ENCODE results near the gene MXRA7. TPM values are rescaled to one million over a fixed set of nuclear protein-coding genes. Genes with fewer than 3 reads are reported as not detected.

MXRA7 gene
- total RNA-seq, 6 experiments from 2014 or later: 180 to 259 (median 192) TPM

DNA sequence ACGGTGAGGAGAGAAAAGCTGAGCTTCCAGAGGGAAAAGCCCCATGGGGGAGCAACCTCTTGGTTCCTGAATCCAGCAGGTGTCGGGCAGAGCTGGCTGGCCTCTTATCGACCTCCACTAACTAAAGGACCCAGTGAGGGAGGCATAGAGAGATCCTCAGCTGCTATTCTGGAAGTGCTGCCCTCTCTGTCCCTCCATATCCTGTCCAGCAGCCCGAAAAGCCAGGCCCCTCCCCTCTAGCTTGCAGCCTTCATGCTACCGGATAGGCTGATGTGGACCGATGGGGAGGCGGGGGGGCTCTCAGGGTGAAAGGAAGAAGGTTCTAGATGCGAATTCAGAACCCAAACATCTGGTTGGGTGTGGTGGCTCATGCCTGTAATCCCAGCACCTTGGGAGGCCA, 24.9 kb downstream of the MXRA7 start:
- H3K9me3 Mint-ChIP-seq: no peaks in the 10 kb centered on the region
- H3K27ac Mint-ChIP-seq: no peak overlapping the region
- H3K4me3 Mint-ChIP-seq: no peak overlapping the region
- peaks cover 28% of the 10 kb centered on the region for H3K4me1 Mint-ChIP-seq (ENCODE audit: low read depth)
- peaks cover 10% of the 10 kb centered on the region for H3K36me3 Mint-ChIP-seq (ENCODE audit: low read depth)
- TF ChIP-seq, protein P1, sequence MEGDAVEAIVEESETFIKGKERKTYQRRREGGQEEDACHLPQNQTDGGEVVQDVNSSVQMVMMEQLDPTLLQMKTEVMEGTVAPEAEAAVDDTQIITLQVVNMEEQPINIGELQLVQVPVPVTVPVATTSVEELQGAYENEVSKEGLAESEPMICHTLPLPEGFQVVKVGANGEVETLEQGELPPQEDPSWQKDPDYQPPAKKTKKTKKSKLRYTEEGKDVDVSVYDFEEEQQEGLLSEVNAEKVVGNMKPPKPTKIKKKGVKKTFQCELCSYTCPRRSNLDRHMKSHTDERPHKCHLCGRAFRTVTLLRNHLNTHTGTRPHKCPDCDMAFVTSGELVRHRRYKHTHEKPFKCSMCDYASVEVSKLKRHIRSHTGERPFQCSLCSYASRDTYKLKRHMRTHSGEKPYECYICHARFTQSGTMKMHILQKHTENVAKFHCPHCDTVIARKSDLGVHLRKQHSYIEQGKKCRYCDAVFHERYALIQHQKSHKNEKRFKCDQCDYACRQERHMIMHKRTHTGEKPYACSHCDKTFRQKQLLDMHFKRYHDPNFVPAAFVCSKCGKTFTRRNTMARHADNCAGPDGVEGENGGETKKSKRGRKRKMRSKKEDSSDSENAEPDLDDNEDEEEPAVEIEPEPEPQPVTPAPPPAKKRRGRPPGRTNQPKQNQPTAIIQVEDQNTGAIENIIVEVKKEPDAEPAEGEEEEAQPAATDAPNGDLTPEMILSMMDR (IDR thresholded peaks at IDR 0.05): no peak
- H3K27me3 Mint-ChIP-seq (ENCODE audit: insufficient read depth): peaks cover 2% of the 10 kb centered on the region
- no peak for DNase-seq

DNA sequence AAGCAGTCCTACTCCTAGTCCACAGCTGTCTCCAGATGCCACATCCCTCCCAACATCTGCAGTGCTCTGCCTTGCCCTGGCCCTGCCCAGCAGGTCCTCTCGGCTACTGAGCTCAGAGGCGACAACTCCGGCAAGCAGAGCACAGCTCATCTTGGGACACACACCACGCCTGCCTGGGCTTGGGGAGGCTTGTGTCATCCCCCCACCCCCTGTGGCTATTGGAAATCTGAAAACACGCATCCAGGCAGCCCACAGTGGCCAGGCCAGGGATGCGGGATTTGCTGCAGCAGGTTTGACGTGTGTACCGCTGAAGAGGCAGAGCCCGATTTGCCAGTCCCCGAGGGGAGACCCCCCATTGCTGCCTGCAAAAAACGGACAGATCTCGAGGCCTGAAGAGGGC, 25.4 kb downstream of the MXRA7 start:
- peaks cover 12% of the 10 kb centered on the region for H3K36me3 Mint-ChIP-seq (ENCODE audit: low read depth)
- peaks cover 2% of the 10 kb centered on the region for H3K27me3 Mint-ChIP-seq (ENCODE audit: insufficient read depth)
- peaks cover 28% of the 10 kb centered on the region for H3K4me1 Mint-ChIP-seq (ENCODE audit: low read depth)
- no peak overlapping the region for H3K27ac Mint-ChIP-seq
- TF ChIP-seq, protein P1 (IDR thresholded peaks at IDR 0.05): no peak
- DNase-seq: no peak
- no peaks in the 10 kb centered on the region for H3K9me3 Mint-ChIP-seq
- H3K4me3 Mint-ChIP-seq: no peak overlapping the region

DNA sequence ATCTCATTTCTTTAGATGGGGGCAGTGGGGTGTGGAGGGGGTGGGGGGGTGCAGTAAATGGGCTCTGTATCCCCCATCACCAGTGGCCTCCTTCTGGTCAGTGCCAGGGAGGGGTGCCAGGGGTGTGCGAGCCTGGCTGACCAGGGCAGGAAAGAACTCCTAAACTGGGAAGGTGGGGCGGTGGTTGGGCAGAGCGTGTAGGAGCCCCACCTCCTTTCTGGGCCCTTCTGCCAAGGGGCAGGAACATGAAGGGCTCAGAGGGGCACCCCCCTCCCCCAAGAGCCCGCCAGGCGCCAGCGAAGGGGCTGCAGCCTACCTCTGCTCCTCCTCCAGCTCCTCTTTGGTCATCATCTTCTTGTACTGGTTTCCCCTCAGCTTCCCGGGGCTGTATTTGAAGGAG, 26.0 kb downstream of the MXRA7 start:
- H3K27ac Mint-ChIP-seq: no peak overlapping the region
- peaks cover 2% of the 10 kb centered on the region for H3K27me3 Mint-ChIP-seq (ENCODE audit: insufficient read depth)
- no peaks in the 10 kb centered on the region for H3K9me3 Mint-ChIP-seq
- H3K4me1 Mint-ChIP-seq (ENCODE audit: low read depth): peaks cover 28% of the 10 kb centered on the region
- peaks cover 15% of the 10 kb centered on the region for H3K36me3 Mint-ChIP-seq (ENCODE audit: low read depth)
- TF ChIP-seq, protein P1 (IDR thresholded peaks at IDR 0.05): no peak
- H3K4me3 Mint-ChIP-seq: no peak overlapping the region
- no peak for DNase-seq

DNA sequence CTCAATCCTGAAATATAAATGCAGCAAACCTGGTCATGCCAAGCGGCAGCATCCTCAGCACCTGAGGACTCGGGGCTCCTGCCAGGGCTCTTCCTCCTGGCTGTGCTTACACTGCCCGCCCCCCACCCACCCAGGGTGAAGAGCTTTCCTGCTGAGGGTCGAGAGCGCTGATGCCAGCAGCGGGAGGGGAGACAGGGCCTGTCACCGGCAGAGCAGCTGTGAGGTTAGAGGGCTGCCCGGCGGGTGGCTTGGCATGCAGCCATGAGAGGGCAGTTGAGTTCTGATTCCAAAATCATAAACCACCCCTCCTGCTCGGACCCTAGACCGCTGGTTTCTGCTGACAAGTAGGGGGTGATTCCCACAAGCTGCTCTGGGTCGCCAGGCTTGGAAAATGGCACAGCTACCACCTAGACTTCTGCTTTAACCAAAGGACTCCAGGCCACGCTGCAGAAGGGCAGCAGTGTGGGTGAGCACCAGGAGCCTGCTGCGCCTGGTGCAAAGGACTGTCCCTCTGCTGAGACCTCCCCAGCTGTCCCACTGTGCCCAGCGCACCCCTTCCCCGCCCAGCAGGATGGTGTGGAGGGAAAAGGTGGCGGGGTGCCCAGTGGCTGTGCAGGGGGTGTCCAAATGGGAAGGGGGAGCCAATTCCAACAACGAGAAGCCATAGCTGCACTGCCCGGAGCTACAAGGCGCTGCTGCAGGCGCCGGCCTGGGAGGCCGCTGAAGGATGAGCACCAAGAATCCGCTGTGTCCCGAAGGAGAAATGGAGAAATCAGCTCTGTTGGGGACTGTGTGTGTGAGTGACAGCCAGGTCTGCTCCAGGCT, 26.6 kb downstream of the MXRA7 start:
- Mint-ChIP-seq H3K4me3 (no peak overlapping the region), H3K9me3 (no peaks in the 10 kb centered on the region), H3K27me3 (ENCODE audit: insufficient read depth) (peaks cover 2% of the 10 kb centered on the region), H3K36me3 (ENCODE audit: low read depth) (peaks cover 15% of the 10 kb centered on the region), H3K4me1 (ENCODE audit: low read depth) (peaks cover 24% of the 10 kb centered on the region), H3K27ac (no peak overlapping the region)
- no peak for DNase-seq
- TF ChIP-seq, protein P1 (IDR thresholded peaks at IDR 0.05): no peak

DNA sequence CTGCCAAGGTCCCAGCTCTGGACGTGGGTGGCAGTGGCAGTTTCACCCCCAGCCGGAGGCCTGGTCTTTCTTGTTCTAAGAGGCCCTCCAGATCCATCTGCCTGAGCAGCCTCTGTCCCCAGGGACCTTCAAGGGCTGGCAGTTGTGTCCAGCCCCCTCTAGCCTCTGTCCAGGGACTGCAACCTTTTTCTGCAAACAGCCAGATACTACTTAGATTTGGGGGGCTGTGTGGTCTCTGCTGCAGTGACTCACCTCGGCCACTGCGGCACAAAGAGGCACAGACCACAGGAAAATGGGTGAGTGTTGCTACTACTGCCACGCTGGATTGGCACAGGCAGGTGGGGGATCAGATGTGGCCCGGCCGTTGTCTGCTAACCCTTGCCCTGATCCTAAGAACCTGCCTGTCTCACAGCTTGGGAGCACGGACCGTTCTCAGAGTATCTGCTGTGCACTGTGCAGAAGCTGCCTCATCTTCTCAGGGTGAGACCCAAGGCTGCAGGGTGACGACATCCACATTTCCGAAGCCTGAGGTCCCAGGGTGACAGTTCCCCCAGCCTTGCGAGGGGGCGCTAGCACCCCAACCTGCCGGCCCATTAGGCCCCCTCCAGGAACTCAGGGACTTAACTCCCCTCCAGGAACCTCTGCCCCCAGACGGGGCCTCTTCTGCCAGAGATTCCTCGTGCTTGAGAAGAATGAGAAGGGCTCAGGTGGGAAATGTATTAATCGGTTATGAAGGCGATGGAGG, 27.6 kb downstream of the MXRA7 start:
- no peak for DNase-seq
- peaks cover 10% of the 10 kb centered on the region for H3K36me3 Mint-ChIP-seq (ENCODE audit: low read depth)
- H3K27me3 Mint-ChIP-seq (ENCODE audit: insufficient read depth): peaks cover 2% of the 10 kb centered on the region
- no peaks in the 10 kb centered on the region for H3K9me3 Mint-ChIP-seq
- TF ChIP-seq, protein P1 (IDR thresholded peaks at IDR 0.05): peak; percentile 46; the same call in 1 of the 2 replicates
- no peak overlapping the region for H3K4me3 Mint-ChIP-seq
- no peak overlapping the region for H3K27ac Mint-ChIP-seq
- H3K4me1 Mint-ChIP-seq (ENCODE audit: low read depth): peaks cover 14% of the 10 kb centered on the region
